Diencephalon (tissue), 1 donor: ENCODE results near the gene SLC22A17. TPM values are rescaled to one million over a fixed set of nuclear protein-coding genes. Genes with fewer than 3 reads are reported as not detected.

Experiments used
- small RNA-seq: library from RNA; depleted of rRNA; stranded (forward); fragments of <200 nt; gene quantifications from one replicate; pipeline ENCODE3, GENCODE V24; 2014
- total RNA-seq: library from RNA; depleted of rRNA; stranded (reverse); fragments of >200 nt; gene quantifications from one replicate; pipeline ENCODE4 v1.2.3, GENCODE V29; 2014

SLC22A17 gene
- total RNA-seq = 389 TPM

GRCh38 chr14:23352506-23353432 lies at the start of gene SLC22A17:
TSS of gene SLC22A17 (minus strand) at chr14:23352887.

GRCh38 chr14:23376482-23377197 lies 24.0 kb upstream of the SLC22A17 start, which contains the start of gene CMTM5:
TSS of gene CMTM5 (plus strand) at chr14:23377046. CDS start at chr14:23377252, 206 bp downstream.

DNA sequence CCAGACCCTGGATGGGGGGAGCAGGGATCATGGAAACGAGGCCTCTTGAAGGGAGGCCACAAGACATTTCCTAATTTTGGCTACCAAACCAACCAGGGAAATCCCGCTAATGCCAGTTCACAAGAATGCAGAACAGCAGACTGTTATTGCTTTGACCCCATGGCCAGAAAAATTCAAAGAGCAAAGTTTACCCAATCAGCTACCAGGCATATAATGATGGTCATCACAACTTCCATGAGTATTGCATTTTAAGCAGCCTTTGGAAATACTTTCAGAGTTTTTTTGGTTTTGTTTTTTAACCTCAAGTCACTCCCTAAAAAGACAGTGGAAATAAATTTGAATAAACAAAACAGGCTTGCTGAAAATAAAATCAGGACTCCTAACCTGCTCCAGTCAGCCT lies 19.8 kb upstream of the SLC22A17 start, which contains the start of gene IL25:
TSS of gene IL25 (plus strand) at position 301 of the 400 bp plus-strand sequence.

DNA sequence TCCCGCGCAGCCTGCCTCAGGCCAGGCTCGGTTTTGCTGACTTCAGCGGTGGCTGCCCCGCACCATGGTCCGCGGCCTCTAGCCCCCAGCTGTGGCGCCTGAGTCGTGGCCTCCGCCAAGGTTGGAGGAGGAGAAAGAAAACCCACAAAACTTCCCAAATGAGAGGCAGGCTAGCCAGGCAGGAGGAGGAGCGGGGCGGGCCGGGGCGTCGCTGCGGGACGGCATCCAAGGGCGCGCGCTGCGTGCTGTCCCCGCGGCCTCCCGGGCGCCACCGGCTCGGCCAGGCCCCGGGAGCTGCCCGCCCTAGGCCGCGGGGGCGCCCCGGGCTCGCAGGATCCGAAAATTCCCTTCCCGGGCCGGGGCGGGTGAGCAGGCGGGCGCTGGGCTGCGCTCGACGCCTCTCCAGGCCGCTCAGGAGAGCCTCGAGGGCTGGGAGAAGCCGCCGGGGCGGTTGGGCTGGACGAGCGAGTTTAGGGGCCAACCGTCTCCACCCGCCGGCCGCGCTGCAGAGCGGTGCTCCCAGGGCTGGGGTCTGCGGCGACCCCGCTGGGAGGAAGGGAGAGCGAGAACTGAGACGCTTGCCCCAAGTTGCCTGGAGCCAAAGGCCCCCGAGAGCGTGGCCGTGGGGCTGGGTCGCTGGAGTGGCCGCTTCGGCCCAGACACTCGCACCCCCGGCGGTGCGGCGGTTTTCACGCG lies 12.5 kb upstream of the SLC22A17 start, which contains the start of gene EFS:
TSS of gene EFS (minus strand) at position 137 of the 696 bp plus-strand sequence. CDS start 147 bp downstream, outside the sequence.

DNA sequence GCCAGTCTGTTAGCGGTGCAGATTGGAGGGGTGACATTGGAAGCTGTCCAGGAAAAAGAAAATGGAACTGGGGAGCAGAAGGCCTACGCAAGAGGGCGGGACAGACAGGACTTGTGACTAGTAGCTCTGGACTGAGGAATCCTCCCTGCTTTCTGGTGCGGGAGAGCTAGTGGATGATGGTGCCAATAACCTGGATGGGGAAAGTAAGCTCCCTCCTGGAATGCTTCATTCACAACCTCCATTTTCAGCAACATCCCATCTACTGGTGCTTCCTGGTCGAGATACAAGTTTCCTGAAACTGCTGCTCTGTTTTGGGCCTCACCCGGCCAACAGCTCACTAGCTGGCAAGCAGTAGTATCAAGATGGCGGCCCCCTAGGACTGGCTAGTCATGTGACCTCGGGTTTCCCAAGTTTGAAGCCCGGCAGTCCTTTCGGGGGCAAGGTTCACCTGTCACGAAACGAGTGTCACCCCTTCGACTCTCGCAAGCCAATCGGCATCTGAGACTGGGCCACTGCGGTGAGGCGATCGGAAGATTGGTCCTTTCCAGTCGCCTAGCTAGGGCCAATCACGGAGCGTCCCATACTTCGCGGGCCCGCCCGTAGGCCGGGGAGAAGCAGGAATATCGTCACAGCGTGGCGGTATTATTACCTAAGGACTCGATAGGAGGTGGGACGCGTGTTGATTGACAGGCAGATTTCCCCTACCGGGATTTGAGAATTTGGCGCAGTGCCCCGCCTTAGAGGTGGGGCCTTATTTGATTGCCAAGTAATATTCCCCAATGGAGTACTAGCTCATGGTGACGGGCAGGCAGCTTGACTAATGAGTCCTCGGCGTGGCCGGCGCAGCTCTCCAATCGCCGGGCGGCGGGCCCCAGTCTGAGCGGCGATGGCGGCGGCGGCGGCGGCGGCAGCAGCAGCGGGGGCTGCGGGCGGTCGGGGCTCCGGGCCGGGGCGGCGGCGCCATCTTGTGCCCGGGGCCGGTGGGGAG lies 31.8 kb downstream of the SLC22A17 start, which contains the start of gene PABPN1:
TSS of gene PABPN1 (plus strand) at position 874 of the 988 bp plus-strand sequence. CDS start at position 887, 13 bp downstream.

DNA sequence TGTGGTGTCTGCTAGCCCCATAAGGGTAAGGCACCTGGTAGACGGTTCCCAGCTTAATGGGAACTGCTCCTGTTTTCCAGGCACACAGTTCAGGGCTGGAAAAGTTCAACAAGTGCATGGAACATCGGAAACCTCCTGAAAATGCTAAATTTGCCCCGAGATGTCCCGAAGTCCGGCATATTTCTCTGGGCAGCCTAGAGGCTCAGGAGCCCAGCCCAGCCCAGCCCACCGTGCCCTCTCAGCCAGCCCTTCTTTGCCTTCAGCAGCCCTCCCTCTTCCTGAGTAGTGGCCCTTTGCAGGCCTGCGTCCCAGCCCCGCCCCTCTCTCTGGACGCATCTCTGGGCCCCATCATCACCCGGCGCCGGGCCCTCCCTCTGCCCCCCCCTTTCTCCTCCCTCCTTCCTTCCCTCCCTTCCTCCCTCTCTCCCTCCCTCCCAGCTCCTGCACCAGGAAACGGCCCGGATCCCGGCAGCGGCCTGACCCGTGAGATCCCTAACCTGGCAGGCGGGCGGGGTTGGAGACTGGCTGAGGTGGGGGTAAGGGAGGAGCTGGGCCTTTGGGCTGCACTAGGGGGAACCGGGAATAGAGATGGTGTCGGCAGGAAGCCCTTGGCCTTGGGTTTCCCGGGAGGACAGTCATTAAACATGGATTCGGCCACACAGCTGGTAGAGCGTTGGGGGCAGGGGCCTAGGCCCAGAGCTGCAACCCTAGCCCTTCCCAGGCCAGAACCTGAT lies 46.1 kb downstream of the SLC22A17 start, which contains the start of gene BCL2L2:
TSS of gene BCL2L2 (plus strand) at position 422 of the 734 bp plus-strand sequence. CDS start 935 bp downstream, outside the sequence.

GRCh38 chr14:23302290-23303225 lies 50.1 kb downstream of the SLC22A17 start, which contains the start of gene PPP1R3E:
TSS of gene PPP1R3E (minus strand) at chr14:23302859. CDS start at chr14:23302576, 283 bp downstream.

Small RNA genes lying within 50 kb of the gene (small RNA-seq; reads per million reads assigned to genes)
- not detected for gene MIR208A

Other genes starting within 250 kb of the SLC22A17 start
- gene CIROP, start 247.9 kb downstream of the SLC22A17 start, total RNA-seq = not detected
- not detected for gene CEBPE, start 233.6 kb downstream of the SLC22A17 start, total RNA-seq
- gene SLC7A8, start 169.2 kb downstream of the SLC22A17 start, total RNA-seq = 14.8 TPM
- gene RNF212B, start 115.0 kb downstream of the SLC22A17 start, total RNA-seq = not detected
- 4.6 TPM for gene HOMEZ, start 66.8 kb downstream of the SLC22A17 start, total RNA-seq
- 10.4 TPM for gene PPP1R3E, start 50.0 kb downstream of the SLC22A17 start, total RNA-seq
- 21.9 TPM for gene BCL2L2, start 46.1 kb downstream of the SLC22A17 start, total RNA-seq
- gene PABPN1, start 31.4 kb downstream of the SLC22A17 start, total RNA-seq = 92.3 TPM
- gene EFS, start 12.3 kb upstream of the SLC22A17 start, total RNA-seq = 9.7 TPM
- not detected for gene IL25, start 19.9 kb upstream of the SLC22A17 start, total RNA-seq
- gene CMTM5, start 24.2 kb upstream of the SLC22A17 start, total RNA-seq = 9.2 TPM
- gene MYH6, start 55.4 kb upstream of the SLC22A17 start, total RNA-seq = under 0.01 TPM
- 3.2 TPM for gene MYH7, start 82.8 kb upstream of the SLC22A17 start, total RNA-seq
- gene NGDN, start 116.8 kb upstream of the SLC22A17 start, total RNA-seq = 39.0 TPM
- 3.5 TPM for gene ZFHX2, start 198.9 kb upstream of the SLC22A17 start, total RNA-seq
- gene THTPA, start 203.4 kb upstream of the SLC22A17 start, total RNA-seq = 14.1 TPM
- gene AP1G2, start 214.9 kb upstream of the SLC22A17 start, total RNA-seq = 23.5 TPM
- gene JPH4, start 225.9 kb upstream of the SLC22A17 start, total RNA-seq = 50.3 TPM